Smooth muscle cell (in vitro differentiated cells): ENCODE results near the gene BPIFB1. TPM values are rescaled to one million over a fixed set of nuclear protein-coding genes. Genes with fewer than 3 reads are reported as not detected.

ENCODE experiments used
- DNase-seq: peaks from one replicate; lab custom pipeline; 2025; ENCODE audit not compliant: unreplicated experiment; lab: John Stamatoyannopoulos, UW
- H2AFZ ChIP-seq: fragments of 200-600 bp; sonication (generic); 2 replicates; pipeline ENCODE4 v1.6.0; 2016; ENCODE audit warnings: antibody characterized with exemption, low read depth, mild to moderate bottlenecking
- H3F3A ChIP-seq: fragments of 200-600 bp; sonication (generic); 2 replicates; pipeline ENCODE4 v1.6.0; 2017; ENCODE audit warnings: antibody characterized with exemption, low read depth
- H3K27ac ChIP-seq: fragments of 200-600 bp; sonication (generic); 2 replicates; pipeline ENCODE4 v1.5.1; 2016; ENCODE audit warnings: low read depth, mild to moderate bottlenecking
- H3K27me3 ChIP-seq: fragments of 200-600 bp; sonication (generic); 2 replicates; pipeline ENCODE4 v1.6.1; 2016; ENCODE audit warnings: low read depth, mild to moderate bottlenecking
- H3K36me3 ChIP-seq: fragments of 200-600 bp; sonication (generic); 2 replicates; pipeline ENCODE4 v1.5.1; 2016; ENCODE audit warnings: low read depth
- H3K4me1 ChIP-seq: fragments of 200-600 bp; sonication (generic); 2 replicates; pipeline ENCODE4 v1.5.1; 2016; ENCODE audit warnings: low read depth
- H3K4me2 ChIP-seq: fragments of 200-600 bp; sonication (generic); 2 replicates; pipeline ENCODE4 v1.6.0; 2016; ENCODE audit warnings: mild to moderate bottlenecking
- H3K4me3 ChIP-seq: fragments of 200-600 bp; sonication (generic); 2 replicates; pipeline ENCODE4 v1.5.1; 2016; ENCODE audit warnings: mild to moderate bottlenecking
- H3K79me2 ChIP-seq: fragments of 200-600 bp; sonication (generic); 2 replicates; pipeline ENCODE4 v1.6.0; 2016; ENCODE audit warnings: low read depth, mild to moderate bottlenecking
- H3K9ac ChIP-seq: fragments of 200-600 bp; sonication (generic); 2 replicates; pipeline ENCODE4 v1.6.0; 2016; ENCODE audit warnings: low read depth
- H3K9me3 ChIP-seq: fragments of 200-600 bp; sonication (generic); replicated peaks from 2 replicates; pipeline ENCODE4 v1.5.1; 2016; ENCODE audit warnings: low read depth
- H4K20me1 ChIP-seq: fragments of 200-600 bp; sonication (generic); 2 replicates; pipeline ENCODE4 v1.6.0; 2016; ENCODE audit warnings: low read depth
- WGBS: methylation state at CpG from one replicate; pipeline ENCODE4 v1.1.7; 2016; ENCODE audit warnings: low lambda C conversion rate; 5-methylcytosine and 5-hydroxymethylcytosine counted together
- polyA plus RNA-seq: library from polyadenylated mRNA; unstranded; fragments of >200 nt; fragmentation: Nextera tagmentation; extraction: Ambion mirVana; gene quantifications from 2 replicates; pipeline ENCODE4 v1.2.1, GENCODE V29; 2016
- total RNA-seq: library from RNA; depleted of rRNA; stranded (reverse); fragments of >200 nt; gene quantifications from 2 replicates; pipeline ENCODE4 v1.2.3, GENCODE V29; 2014
- TF ChIP-seq, protein P1 (sequence below): fragments of 200-600 bp; sonication (generic); IDR thresholded peaks from 2 replicates; pipeline ENCODE4 v1.5.1; 2017; ENCODE audit warnings: borderline replicate concordance, mild to moderate bottlenecking, antibody characterized with exemption; ENCODE audit not compliant: insufficient read depth, poor library complexity, severe bottlenecking

BPIFB1 gene
- total and polyA plus RNA-seq, 2 experiments from 2014 or later, result not detected

DNA sequence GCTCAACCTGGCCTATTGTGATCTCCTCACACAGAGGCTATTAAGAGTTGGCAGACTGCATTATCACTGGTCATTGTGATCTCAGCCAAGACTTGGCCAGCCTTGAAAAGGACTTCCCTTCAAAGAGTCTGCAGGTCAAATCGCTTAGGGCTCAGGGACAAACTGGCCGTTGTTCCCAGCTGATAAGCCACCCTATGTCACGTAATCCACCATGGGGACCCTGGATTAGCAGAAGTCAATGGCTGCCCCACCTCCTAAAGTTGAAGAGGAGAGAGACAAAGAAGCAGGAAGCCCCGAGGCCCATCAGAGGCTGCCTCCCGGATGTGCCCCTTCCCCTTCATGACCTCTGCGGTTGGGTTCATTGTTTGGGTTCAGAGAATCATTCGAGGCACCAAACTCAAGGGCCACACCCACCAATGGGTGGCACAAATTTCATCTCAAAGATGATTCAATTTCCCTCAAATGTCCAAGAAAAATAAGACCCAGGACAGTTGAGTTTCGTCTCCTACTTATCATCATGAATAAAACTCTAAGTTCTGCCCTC lies 56.6 kb downstream of the BPIFB1 start:
- H3F3A ChIP-seq, result no peaks in the 10 kb centered on the region
- H3K27ac ChIP-seq, result no peak overlapping the region
- H3K27me3 ChIP-seq, result no peaks in the 10 kb centered on the region
- no peak overlapping the region for H3K9ac ChIP-seq
- WGBS, result 73% methylated on average over 8 of the region's 8 CpGs
- no peaks in the 10 kb centered on the region for H3K79me2 ChIP-seq
- no peaks in the 10 kb centered on the region for H3K4me1 ChIP-seq
- H3K36me3 ChIP-seq, result no peaks in the 10 kb centered on the region
- H4K20me1 ChIP-seq, result no peaks in the 10 kb centered on the region
- no peak for DNase-seq
- H2AFZ ChIP-seq, result no peak overlapping the region
- no peaks in the 10 kb centered on the region for H3K9me3 ChIP-seq
- TF ChIP-seq, protein P1, sequence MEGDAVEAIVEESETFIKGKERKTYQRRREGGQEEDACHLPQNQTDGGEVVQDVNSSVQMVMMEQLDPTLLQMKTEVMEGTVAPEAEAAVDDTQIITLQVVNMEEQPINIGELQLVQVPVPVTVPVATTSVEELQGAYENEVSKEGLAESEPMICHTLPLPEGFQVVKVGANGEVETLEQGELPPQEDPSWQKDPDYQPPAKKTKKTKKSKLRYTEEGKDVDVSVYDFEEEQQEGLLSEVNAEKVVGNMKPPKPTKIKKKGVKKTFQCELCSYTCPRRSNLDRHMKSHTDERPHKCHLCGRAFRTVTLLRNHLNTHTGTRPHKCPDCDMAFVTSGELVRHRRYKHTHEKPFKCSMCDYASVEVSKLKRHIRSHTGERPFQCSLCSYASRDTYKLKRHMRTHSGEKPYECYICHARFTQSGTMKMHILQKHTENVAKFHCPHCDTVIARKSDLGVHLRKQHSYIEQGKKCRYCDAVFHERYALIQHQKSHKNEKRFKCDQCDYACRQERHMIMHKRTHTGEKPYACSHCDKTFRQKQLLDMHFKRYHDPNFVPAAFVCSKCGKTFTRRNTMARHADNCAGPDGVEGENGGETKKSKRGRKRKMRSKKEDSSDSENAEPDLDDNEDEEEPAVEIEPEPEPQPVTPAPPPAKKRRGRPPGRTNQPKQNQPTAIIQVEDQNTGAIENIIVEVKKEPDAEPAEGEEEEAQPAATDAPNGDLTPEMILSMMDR, result no peak
- no peak overlapping the region for H3K4me2 ChIP-seq
- no peak overlapping the region for H3K4me3 ChIP-seq

GRCh38 chr20:33343521-33343920 lies 60.5 kb downstream of the BPIFB1 start:
- Histone ChIP-seq H3K27ac (no peak overlapping the region), H3K4me3 (no peak overlapping the region), H3K4me2 (no peak overlapping the region), H3F3A (peaks cover 4% of the 10 kb centered on the region), H3K27me3 (no peaks in the 10 kb centered on the region), H4K20me1 (no peaks in the 10 kb centered on the region), H3K36me3 (no peaks in the 10 kb centered on the region), H2AFZ (no peak overlapping the region), H3K79me2 (no peaks in the 10 kb centered on the region), H3K9ac (no peak overlapping the region), H3K4me1 (no peaks in the 10 kb centered on the region), H3K9me3 (no peaks in the 10 kb centered on the region)
- 100% methylated on average over 4 of the region's 4 CpGs for WGBS
- TF ChIP-seq, protein P1, result no peak
- DNase-seq, result no peak

DNA sequence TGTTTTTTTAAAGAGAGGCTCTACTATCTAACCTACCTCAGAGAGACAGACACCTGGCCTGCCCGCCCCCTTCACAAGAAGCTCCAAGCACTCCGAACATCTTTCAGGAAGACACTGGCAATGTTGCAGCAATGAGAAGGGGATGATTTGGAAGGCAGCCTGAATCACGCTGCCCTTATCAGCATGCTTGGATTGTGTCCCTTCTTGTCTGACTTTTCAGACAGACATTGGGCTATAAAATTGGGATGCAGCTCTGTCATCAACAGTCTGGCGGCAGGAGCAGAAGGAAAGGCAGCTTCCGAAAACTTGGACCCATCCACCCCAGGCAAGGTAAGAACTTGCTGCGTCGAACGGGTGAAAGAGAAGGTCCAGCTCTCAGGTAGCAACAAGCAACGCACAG lies 62.3 kb downstream of the BPIFB1 start:
- no peaks in the 10 kb centered on the region for H3K4me1 ChIP-seq
- H4K20me1 ChIP-seq, result no peaks in the 10 kb centered on the region
- H3K4me2 ChIP-seq, result no peak overlapping the region
- H3K27ac ChIP-seq, result no peak overlapping the region
- H3K36me3 ChIP-seq, result no peaks in the 10 kb centered on the region
- TF ChIP-seq, protein P1, result no peak
- H3F3A ChIP-seq, result peaks cover 4% of the 10 kb centered on the region
- WGBS, result 66% methylated on average over 9 of the region's 9 CpGs
- no peaks in the 10 kb centered on the region for H3K27me3 ChIP-seq
- H3K9ac ChIP-seq, result no peak overlapping the region
- H3K79me2 ChIP-seq, result no peaks in the 10 kb centered on the region
- no peak overlapping the region for H2AFZ ChIP-seq
- H3K4me3 ChIP-seq, result no peak overlapping the region
- H3K9me3 ChIP-seq, result no peaks in the 10 kb centered on the region
- DNase-seq, result no peak
